GM21526 (cell line): ENCODE measurements around the gene MTOR.
"Not testable (repeated sequence)": the region's sequence is repeated elsewhere in the genome, so short reads cannot be mapped to it uniquely, and the experiment has no call there.

Experiments used
- ATAC-seq: cut with Tn5 transposase; IDR thresholded peaks from one replicate; pipeline ENCODE4 v1.9.1; 2021; ENCODE audit warnings: moderate library complexity; ENCODE audit not compliant: unreplicated experiment, low FRiP score

MTOR gene

GRCh38 chr1:11070876-11071275, 191.5 kb downstream of the MTOR start:
- no peak for ATAC-seq

DNA sequence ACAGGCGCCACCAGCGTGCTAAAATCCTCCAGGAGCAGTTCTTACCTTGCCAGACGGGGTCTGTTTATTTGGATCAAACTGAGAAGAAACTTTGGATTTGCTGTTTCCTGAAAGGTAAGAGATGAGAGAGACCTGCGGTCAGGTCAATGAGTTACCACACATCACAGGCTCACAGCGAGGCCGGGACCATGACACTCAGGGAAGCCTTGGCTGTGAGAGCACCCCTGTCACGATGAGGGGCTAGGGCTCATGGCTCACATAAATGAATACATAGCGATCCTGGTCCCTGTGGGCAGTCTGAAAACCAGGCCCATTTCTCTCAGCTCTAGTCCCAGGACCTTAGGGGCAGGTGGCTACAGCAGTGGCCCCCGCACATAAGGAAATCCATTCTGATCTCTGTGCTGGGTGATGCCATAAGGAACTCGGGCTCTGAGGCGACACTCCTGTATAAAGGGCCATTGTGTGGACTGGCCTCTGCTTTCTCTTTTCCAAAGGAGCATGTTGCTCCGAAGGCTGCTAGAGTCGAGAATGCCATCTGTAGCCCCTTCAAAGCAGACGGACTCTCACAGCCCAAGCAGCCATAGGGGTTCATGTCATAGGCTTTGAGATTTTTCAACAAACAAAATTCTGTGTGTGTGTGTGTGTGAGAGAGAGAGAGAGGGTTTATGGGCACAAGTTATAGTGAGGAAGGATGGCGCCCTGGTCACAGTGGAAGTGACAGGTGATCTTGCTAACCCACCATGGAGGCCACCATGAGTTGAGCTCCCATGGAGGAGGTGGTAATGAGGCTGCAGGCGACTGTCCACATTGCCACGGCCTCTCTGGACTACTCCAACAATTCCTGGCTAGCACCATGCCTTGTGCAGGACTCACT, 193.5 kb downstream of the MTOR start:
- ATAC-seq, result no peak

- no peak for ATAC-seq
These were observed 194.4 kb downstream of the MTOR start for GRCh38 chr1:11067716-11068599.

DNA sequence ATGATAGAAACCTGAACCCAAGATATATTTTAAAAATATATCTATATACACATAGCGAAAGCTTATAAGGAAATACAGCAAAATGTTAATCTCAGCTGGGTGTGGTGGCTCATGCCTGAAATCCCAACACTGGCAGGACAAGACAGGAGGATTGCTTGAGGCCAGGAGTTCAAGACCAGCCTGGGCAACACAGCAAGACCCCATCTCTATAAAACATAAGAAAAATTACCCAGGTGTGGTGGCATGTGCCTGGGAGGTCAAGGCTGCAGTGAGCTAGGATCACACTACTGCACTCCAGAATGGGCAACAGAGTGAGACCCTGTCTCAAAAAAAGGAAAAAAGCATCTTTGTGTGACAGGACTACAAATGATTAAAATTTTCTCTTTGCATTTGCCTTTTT, 196.6 kb downstream of the MTOR start:
- no peak for ATAC-seq

- ATAC-seq, result no peak
These were observed 197.4 kb downstream of the MTOR start for GRCh38 chr1:11064942-11065341.

DNA sequence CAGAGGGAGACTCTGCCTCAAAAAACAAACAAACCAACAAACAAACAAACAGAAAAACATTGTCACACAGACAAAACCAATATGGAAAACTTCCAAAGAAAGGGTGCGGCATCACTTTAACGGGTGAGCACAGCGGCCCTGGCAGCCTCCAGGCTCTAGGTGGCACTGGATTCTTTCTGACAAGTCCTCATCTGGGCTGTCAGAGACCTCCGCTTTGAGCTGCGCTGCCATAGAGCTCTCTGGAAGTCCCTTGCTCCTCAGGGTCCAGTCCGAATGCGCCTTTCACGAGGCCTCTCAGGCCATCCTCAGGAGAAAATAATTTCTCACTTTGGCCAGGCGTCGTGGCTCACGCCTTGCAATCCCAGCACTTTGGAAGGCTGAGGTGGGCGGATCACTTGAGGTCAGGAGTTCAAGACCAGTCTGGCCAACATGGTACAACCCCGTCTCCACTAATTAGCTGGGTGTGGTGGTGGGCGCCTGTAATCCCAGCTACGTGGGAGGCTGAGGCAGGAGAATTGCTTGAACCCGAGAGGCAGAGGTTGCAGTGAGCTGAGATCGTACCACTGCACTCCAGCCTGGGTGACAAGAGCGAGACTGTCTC, 198.3 kb downstream of the MTOR start:
- not testable (repeated sequence) for ATAC-seq

- no peak for ATAC-seq
These were observed 199.4 kb downstream of the MTOR start for GRCh38 chr1:11062965-11063401.

DNA sequence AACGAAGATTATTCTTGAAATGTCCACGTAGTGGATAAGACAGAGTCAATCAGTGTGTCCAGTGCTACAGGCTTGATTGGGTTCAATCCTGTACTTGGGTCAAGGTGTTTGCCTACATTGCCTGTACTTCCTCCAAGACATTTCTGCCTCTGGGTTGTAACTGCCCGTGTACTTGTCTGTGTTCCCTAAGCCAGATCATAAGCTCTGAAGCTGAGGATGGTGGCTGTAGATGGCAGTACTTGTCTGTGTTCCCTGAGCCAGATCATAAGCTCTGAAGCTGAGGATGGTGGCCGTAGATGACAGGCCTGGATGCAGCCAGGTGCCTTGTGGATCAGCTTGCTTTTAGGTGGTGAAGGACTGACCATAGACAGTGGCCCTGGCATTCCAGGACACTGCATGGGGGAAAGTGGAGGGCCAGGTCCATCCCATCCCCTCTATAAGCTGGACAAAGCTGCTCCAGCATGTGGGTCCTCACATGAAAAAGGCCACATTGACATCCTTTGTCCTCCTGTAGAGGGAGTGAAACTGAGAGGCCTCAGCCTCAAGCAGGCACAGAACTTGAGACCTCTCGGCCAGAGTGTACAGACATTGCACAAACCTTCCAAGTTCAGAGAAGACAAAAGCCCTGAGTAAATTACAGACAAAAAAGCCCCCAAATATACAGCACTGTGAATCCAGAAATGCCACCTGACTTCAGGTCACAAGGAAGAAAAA, 200.5 kb downstream of the MTOR start:
- ATAC-seq, result no peak

- ATAC-seq, result peak; percentile 82
These were observed 202.2 kb downstream of the MTOR start, which contains the start of gene SRM for GRCh38 chr1:11059968-11060830. TSS of gene SRM (minus strand) at chr1:11060018. CDS start at chr1:11059943, 75 bp downstream.

GRCh38 chr1:11059155-11059967, 203.0 kb downstream of the MTOR start:
- peak; percentile 7 for ATAC-seq

GRCh38 chr1:11058595-11059154, 203.7 kb downstream of the MTOR start:
- no peak for ATAC-seq

GRCh38 chr1:11058026-11058425, 204.3 kb downstream of the MTOR start:
- no peak for ATAC-seq

DNA sequence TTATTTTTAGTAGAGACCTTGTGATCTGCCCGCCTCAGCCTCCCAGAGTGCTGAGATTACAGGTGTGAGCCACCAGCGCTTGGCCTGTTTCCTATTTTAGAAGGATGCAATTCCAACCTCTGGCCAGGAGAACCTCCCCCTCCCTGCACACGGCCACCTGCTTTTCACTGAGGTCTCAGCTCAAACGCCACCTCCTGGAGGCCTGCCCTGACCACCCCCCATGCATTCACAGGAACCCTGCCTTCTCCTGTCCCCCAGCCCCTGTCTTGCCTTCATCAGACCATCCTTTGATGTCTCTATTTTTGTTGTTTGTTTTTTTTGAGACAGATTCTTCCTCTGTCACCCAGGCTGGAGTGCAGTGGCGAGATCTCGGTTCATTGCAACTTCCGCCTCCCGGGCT, 204.9 kb downstream of the MTOR start:
- no peak for ATAC-seq
